HAP-1 (cell line): ENCODE data around the gene CELSR1.
A peak's percentile ranks its signal among the peaks of the same experiment; 100 is the strongest.

Experiments
- DNase-seq, 2 experiments: peaks; one replicate each; pipeline ENCODE4 v3.0.0-alpha.2; 2016 to 2020; ENCODE audit warnings: low spot score in 2 of 2
- H3K27me3 ChIP-seq: fragments of 250-450 bp; sonication (Bioruptor Pico); 2 replicates; pipeline ENCODE4 v1.5.1; 2020; ENCODE audit warnings: low read depth, mild to moderate bottlenecking, moderate library complexity
- H3K36me3 ChIP-seq: fragments of 250-450 bp; sonication (Bioruptor Pico); replicated peaks from 2 replicates; pipeline ENCODE4 v1.5.1; 2020; ENCODE audit warnings: mild to moderate bottlenecking
- H3K4me1 ChIP-seq: fragments of 250-450 bp; sonication (Bioruptor Pico); 2 replicates; pipeline ENCODE4 v1.5.1; 2020; ENCODE audit warnings: mild to moderate bottlenecking
- H3K4me3 ChIP-seq: fragments of 250-450 bp; sonication (Bioruptor Pico); 2 replicates; pipeline ENCODE4 v1.5.1; 2020; ENCODE audit warnings: mild to moderate bottlenecking, moderate library complexity
- H3K9me3 ChIP-seq: fragments of 250-450 bp; sonication (Bioruptor Pico); 2 replicates; pipeline ENCODE4 v1.5.1; 2020; ENCODE audit warnings: mild to moderate bottlenecking, moderate library complexity
- in situ Hi-C: fragments of 300-500 bp; cut with MboI; formaldehyde crosslinking; loops from 3 replicates; pipeline ENCODE4 v1.14.3; 2020; ENCODE audit warnings: low sequenced_read_pairs, inconsistent platforms, mixed read lengths

CELSR1 gene

DNA sequence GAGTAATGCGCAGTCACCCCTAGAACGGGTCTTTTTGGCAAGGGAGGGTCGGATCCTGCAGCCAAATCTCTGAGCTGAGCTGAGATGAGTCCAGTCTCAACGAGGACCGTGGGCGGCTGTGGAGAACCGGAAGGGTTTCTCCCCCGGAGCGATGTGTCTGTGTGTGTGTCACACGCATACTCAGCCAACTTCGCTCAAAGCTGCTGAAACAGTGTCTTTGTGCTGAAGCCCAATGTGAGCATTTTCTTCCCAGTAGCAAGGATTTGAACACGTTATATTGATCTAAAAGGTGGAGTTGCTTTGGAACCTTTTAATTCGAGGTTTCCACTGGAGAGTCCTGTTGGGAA lies 1.4 kb upstream of the CELSR1 start:
- in situ Hi-C loops: loop anchor here (10.0 kb wide), 1 partner anchor 544 kb away; no protein-coding TSS in a partner anchor
- H3K9me3 ChIP-seq: peaks cover 17% of the 10 kb centered on the region
- H3K27me3 ChIP-seq: no peaks in the 10 kb centered on the region
- H3K4me3 ChIP-seq: peak overlapping the region; percentile 46
- H3K4me1 ChIP-seq: peaks cover 2% of the 10 kb centered on the region; the same call in 1 of the 2 replicates
- no peak for DNase-seq
- H3K36me3 ChIP-seq: peaks cover 11% of the 10 kb centered on the region

DNA sequence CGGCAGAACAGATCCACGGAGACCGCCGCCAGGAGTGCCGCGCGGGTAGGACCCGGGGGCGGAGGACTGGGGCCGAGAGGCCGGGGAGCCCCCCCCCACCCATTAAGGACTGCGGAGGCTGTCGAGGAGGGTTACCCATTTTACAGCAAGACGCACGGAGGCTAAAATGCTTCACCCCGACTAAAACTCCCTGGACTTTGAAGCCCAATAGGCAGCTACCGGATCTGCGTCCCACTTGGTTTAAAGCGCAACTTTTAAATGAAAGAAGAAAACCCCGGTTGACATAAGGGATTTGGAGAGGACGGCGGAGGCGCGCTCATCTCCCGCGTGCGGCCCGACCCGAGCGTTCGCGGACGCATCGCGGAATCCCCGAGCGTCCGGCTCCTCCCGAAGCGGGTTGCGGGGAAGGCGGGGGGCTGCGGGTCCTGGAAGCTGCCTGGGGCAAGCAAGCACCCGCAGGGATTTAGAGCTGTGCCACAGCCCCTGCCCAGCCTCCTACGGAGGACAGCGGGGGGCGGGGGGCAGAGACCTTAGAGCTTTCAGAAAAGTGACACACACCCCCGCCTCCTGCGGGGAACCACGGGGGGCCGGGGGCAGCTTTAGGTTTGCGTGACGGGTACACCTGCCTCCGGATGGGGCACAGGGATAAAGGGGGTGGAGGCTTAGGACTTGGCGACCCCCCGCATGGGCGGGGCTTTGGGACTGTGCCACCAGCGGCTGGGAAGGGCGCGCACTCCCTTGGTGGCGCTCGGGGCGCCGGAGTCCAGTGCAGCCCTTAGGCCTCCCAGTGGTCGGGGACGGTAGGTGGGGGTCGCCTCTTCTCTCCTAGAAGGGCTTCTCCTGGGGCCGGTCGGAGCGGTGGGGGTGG lies 760 bp upstream of the CELSR1 start:
- peaks cover 19% of the 10 kb centered on the region for H3K9me3 ChIP-seq
- H3K36me3 ChIP-seq: peaks cover 11% of the 10 kb centered on the region
- H3K4me1 ChIP-seq: peaks cover 2% of the 10 kb centered on the region; the same call in 1 of the 2 replicates
- DNase-seq: peak; percentile 37 to 77
- in situ Hi-C loops: loop anchor here (10.0 kb wide), 1 partner anchor 543 kb away; no protein-coding TSS in a partner anchor
- H3K4me3 ChIP-seq: peak overlapping the region; percentile 46
- H3K27me3 ChIP-seq: no peaks in the 10 kb centered on the region

DNA sequence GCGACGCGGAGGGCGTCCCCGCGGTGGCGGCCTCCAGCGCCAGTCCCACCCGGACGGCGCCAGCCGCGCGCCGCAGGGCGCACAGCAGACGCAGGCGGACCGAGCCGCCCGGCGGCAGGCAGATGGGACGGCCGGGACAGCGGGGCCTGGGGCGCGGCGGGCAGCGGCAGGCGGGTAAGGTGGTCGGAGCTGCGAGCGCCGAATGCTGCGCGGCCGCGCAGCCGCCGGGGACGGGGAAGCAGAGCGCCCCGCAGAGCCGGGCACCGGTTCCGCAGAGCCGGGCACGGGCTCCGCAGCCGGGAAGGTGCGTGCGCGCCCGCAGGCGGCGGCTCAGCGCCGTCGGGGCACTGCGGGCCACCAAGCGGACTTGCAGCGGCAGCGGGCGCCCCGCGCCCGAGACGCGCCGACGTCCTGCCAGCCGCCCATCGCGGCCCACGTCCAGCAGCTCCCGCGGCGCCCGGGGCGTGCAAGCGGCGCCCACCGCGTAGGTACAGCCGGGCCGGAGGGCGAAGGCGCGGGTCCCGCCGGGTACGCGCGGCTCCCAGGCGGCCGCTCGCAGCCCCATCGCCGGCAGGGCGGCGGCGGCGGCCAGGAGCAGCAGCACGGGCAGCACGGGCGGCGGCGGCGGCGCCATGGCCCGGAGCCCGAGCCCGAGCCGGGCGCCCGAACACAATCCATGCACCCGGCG lies 739 bp downstream of the CELSR1 start:
- peaks cover 11% of the 10 kb centered on the region for H3K36me3 ChIP-seq
- H3K4me1 ChIP-seq: peaks cover 2% of the 10 kb centered on the region
- no peaks in the 10 kb centered on the region for H3K27me3 ChIP-seq
- in situ Hi-C loops: loop anchor here (10.0 kb wide), 1 partner anchor 542 kb away; no protein-coding TSS in a partner anchor
- peaks cover 22% of the 10 kb centered on the region for H3K9me3 ChIP-seq
- no peak overlapping the region; the same call in 1 of the 2 replicates for H3K4me3 ChIP-seq
- no peak for DNase-seq

DNA sequence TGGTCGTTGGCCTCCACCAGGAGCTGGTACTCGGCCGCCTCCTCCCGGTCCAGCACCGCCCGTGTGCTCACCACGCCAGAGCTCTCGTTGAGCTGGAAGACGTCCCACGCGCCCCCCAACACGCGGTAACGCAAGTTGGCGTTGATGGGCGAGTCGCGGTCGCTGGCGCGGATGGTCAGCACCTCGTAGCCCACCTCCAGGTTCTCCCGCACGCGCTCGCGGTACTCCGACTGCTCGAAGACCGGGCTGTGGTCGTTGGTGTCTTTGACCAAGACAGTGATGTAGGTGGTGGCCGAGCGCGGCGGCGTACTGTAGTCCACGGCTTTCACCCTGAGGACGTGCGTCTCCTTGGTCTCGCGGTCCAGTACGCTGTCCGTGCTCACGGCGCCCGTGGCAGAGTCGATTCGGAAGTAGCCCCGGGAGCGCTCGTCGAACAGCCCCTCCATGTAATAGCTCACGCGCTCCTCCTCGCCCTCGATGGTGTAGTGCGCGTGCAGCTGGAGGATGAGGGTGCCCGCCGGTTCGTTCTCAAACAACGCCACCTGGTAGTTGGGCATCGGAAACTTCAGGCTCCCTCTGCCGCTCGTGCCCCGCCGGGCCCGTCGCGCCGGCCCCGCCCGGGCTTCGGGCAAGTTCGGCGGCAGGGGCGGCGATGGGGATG lies 1.4 kb downstream of the CELSR1 start:
- Histone ChIP-seq H3K27me3 (no peaks in the 10 kb centered on the region), H3K4me1 (peaks cover 2% of the 10 kb centered on the region), H3K4me3 (no peak overlapping the region), H3K9me3 (peaks cover 27% of the 10 kb centered on the region), H3K36me3 (peaks cover 11% of the 10 kb centered on the region)
- no peak for DNase-seq
- in situ Hi-C loops: loop anchor here (10.0 kb wide), 1 partner anchor 541 kb away; no protein-coding TSS in a partner anchor

DNA sequence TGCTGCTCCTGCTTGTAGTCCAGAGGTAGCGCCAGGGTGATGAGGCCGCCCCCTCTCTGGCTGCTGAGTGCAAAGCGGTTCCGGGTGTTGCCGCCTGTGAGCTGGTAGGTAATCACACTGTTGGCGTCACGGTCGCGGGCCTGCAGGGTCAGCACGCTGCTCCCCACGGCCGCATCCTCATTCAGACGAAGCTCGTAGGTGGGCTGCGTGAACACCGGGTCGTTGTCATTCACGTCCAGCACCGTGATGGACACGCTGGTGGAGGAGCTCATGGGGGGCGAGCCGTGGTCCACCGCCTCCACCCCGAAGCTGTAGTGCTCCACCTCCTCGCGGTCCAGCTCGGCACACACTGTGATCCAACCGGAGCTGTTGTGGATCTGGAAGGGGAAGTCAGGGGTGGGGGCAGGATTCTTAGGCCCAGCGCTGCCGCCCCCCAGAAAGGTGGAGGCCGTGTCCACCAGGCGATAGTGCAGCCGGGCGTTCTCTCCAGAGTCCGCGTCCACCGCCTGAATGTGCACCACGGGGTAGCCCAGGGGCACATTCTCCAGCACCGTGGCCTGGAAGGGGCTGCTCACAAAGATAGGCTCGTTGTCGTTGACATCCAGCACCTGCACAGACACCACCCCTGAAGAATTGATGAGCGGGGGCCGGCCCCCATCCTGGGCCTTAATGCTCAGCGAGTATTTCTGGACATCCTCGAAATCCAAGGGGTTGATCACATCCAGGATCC lies 2.4 kb downstream of the CELSR1 start:
- H3K9me3 ChIP-seq: peaks cover 27% of the 10 kb centered on the region
- H3K27me3 ChIP-seq: no peaks in the 10 kb centered on the region
- in situ Hi-C loops: loop anchor here (10.0 kb wide), 1 partner anchor 540 kb away; no protein-coding TSS in a partner anchor
- no peak overlapping the region for H3K4me3 ChIP-seq
- no peak for DNase-seq
- peaks cover 5% of the 10 kb centered on the region for H3K4me1 ChIP-seq
- peaks cover 11% of the 10 kb centered on the region for H3K36me3 ChIP-seq

DNA sequence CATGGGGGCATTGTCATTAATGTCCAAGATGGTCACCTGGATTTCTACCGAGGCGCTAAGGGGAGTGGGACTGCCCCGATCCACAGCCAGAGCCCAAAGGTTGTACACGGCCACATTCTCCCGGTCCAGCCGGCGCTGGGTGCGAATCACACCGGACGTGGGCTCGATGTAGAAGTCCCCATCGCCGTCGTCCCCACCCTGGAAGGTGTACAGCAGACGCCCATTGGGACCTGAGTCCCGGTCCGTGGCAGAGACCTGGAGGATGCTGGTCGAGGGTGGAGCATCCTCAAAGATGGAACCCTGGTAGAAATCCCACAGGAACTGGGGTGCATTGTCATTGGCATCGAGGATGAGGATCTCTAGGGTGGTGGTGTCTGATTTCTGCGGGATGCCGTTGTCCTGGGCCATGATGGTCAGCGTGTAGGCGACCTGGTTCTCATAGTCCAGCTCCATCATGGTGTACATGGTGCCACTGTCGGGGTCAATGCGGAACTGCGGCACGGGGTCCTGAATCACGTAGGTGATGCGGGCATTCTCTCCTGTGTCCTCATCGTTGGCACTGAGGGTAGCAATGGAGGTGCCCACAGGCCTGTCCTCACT lies 3.1 kb downstream of the CELSR1 start:
- in situ Hi-C loops: loop anchor here (10.0 kb wide), 1 partner anchor 539 kb away; no protein-coding TSS in a partner anchor
- H3K4me3 ChIP-seq: no peak overlapping the region
- no peak for DNase-seq
- H3K9me3 ChIP-seq: peaks cover 27% of the 10 kb centered on the region
- no peaks in the 10 kb centered on the region for H3K27me3 ChIP-seq
- peaks cover 11% of the 10 kb centered on the region for H3K36me3 ChIP-seq
- peaks cover 5% of the 10 kb centered on the region for H3K4me1 ChIP-seq

DNA sequence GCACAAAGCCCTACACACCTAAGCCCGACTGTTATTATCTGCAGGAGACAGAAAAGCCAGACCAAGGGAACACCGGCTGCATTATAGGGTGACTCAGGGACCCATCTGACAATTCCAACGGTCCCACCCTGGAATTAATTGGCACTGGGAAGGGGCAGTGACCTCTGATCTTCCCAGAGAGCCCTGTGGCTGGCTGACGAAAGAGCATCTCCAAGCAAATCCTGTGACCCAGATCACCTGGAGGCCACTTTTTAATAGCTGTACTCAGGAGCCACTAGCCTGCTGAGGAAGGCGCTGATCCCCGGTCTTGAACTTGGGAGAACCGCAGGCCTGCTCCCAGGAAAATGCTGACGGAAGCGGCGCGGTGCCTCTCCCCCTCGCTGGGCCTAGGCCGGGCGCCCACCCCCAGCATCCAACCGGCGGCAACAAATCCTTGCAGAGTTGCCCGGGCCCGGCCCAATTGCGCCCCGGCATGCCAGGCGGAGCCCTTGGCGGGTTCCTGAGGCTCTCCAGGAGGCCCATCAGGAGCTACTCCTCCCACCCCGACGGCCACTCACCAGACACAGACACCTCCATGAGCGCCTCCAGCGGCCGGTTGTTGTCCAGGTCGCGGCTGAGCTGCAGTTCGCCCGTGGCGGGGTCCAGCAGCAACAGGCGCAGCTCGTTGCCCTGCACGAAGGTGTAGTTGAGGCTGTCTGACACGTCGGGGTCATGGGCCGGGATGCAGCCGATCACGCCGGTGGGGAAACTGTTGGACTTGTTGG lies 4.2 kb downstream of the CELSR1 start:
- Histone ChIP-seq H3K4me3 (peak overlapping the region; percentile 12), H3K36me3 (peaks cover 11% of the 10 kb centered on the region), H3K9me3 (peaks cover 27% of the 10 kb centered on the region), H3K27me3 (no peaks in the 10 kb centered on the region), H3K4me1 (peaks cover 2% of the 10 kb centered on the region; the same call in 1 of the 2 replicates)
- DNase-seq: no peak
- in situ Hi-C loops: loop anchor here (10.0 kb wide), 1 partner anchor 538 kb away; no protein-coding TSS in a partner anchor

DNA sequence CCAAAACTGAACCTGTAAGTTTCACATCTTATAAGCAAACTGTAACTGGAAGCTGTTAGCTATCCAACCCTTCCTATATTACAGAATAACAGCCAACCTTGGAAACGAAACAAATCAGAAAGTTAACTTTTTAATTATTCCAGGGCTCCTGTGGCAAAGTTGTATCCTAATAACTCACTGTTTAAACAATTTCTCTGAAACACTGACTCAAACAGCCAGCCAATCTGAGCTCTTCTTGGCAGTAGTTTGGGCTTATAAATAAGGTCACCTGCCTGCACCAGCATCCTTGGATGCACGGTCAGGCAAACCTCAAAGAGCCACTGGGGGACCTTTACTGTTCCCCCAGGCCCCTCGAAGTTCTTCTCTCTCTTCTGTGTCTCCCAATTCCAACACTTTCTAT lies 5.0 kb downstream of the CELSR1 start:
- in situ Hi-C loops: loop anchor here (10.0 kb wide), 1 partner anchor 538 kb away; no protein-coding TSS in a partner anchor
- H3K36me3 ChIP-seq: peaks cover 11% of the 10 kb centered on the region
- H3K4me1 ChIP-seq: peaks cover 2% of the 10 kb centered on the region; the same call in 1 of the 2 replicates
- peak overlapping the region; percentile 12 for H3K4me3 ChIP-seq
- H3K27me3 ChIP-seq: no peaks in the 10 kb centered on the region
- no peak for DNase-seq
- H3K9me3 ChIP-seq: peaks cover 27% of the 10 kb centered on the region

DNA sequence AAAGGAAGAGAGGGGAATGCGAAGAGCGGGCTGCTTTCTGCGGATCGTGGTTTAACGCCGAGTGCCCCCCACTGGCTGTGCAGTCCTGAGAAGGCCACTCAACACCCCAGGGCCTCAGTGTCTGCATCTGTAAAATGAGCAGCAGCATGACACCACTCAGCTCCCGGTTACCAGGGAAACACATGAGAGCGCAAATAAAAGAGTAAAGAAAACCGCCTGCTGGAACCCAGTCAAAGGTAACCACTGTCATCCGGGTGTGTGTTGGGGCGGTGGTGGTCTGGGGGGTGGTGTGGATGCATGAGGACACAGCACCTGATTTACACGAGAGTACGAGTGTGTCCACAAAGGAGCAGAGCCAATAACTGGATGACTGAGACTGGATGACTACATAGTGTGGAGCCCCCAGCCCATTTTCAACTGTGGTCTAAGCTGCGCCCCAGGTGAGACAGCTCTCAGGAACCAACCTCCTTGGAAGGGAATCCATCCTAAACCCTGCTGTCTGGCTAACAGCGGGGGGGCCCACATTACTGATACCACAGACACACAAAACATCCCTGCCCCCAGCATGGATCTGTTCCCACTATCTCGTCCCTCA lies 5.7 kb downstream of the CELSR1 start:
- peaks cover 2% of the 10 kb centered on the region; the same call in 1 of the 2 replicates for H3K4me1 ChIP-seq
- H3K27me3 ChIP-seq: no peaks in the 10 kb centered on the region
- no peak for DNase-seq
- peaks cover 11% of the 10 kb centered on the region for H3K36me3 ChIP-seq
- H3K4me3 ChIP-seq: no peak overlapping the region
- in situ Hi-C loops: loop anchor here (10.0 kb wide), 1 partner anchor 537 kb away; no protein-coding TSS in a partner anchor
- peaks cover 27% of the 10 kb centered on the region for H3K9me3 ChIP-seq

DNA sequence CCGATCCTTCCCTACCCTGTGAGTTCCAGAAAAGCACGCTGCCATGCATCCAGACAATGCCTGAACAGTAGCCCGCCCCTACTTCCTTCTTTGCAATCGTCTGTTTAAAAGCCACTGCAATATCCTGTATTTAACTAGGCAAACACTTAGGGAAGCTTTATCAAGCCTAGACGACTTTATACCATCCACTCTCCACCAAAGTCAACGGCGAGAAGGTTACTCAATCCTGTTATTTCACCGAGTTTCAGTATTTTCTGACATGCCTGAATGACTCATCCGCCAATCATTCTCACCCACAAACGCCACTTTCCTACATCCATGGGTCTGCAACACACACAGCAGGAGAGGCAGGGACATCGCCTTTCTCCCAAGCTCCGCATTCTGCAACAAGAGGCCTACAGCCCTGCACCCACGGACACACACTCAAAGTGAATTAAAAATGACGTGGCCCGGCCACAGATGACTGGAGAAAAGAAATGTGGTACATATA lies 9.3 kb downstream of the CELSR1 start:
- Histone ChIP-seq H3K27me3 (no peaks in the 10 kb centered on the region), H3K36me3 (no peaks in the 10 kb centered on the region; the same call in none of the 2 replicates), H3K4me3 (no peak overlapping the region), H3K9me3 (0 out of 2 replicates have a peak, but pooled peaks cover 7% of the 10 kb centered on the region), H3K4me1 (peaks cover 2% of the 10 kb centered on the region; the same call in 1 of the 2 replicates)
- in situ Hi-C loops: no loop called here
- no peak for DNase-seq

DNA sequence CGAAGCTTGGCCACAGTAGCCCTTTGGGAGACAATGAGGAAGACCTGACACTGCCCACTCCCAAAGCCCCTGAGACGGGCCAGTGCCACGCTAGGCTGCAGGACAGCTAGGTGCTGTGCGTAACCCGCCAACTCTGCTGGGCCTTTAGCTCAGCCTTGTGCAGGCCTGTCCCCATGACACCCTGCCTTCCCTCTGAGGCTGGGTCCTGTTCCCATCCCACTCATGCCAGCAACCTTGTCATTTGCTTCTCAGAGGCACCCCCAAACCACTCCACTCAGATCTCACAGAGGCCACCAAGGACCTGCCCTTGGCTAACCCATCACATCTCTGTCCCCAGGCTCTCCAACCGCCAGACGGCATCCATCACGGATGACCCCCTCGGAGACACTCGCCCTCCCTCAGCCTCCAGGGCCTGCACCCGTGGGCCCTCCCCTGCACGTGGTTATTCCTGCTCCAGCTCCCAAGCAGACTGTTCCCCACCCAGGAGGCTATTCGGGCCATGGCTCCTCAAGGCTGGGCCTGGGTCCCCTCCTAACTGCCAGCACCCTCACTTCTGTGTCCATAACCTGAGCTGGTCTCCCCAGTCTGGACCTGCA lies 11.1 kb downstream of the CELSR1 start:
- no peak for DNase-seq
- Histone ChIP-seq H3K27me3 (no peaks in the 10 kb centered on the region), H3K4me3 (no peak overlapping the region), H3K9me3 (0 out of 2 replicates have a peak, but pooled peaks cover 2% of the 10 kb centered on the region), H3K36me3 (no peaks in the 10 kb centered on the region; the same call in 1 of the 2 replicates), H3K4me1 (peaks cover 2% of the 10 kb centered on the region; the same call in 1 of the 2 replicates)
- in situ Hi-C loops: no loop called here
